Right atrium auricular region (tissue), 2 donors: ENCODE data around the gene MTUS2. TPM values are rescaled to one million over a fixed set of nuclear protein-coding genes. Genes with fewer than 3 reads are reported as not detected.

Experiments
- DNase-seq: peaks from one replicate; pipeline ENCODE4 v3.0.0-alpha.2; 2019; ENCODE audit warnings: low spot score
- H3K27ac ChIP-seq, 2 donors: fragments of 200-600 bp; sonication (generic); 1 replicate in 1 of 2; 2 replicates in 1 of 2; pipeline ENCODE4 v1.5.1; 2016 to 2019
- H3K27me3 ChIP-seq, 2 donors: fragments of 200-600 bp; sonication (generic); one replicate each; pipeline versions ENCODE4 v1.5.1 to v1.6.0; 2017 to 2019
- H3K36me3 ChIP-seq: fragments of 200-600 bp; sonication (generic); one replicate; pipeline ENCODE4 v1.5.1; 2016
- H3K4me1 ChIP-seq, 2 donors: fragments of 200-600 bp; sonication (generic); one replicate each; pipeline versions ENCODE4 v1.5.1 to v1.6.0; 2017 to 2019
- H3K4me3 ChIP-seq, 2 donors: fragments of 200-600 bp; sonication (generic); 1 replicate in 1 of 2; 2 replicates in 1 of 2; pipeline ENCODE4 v1.5.1; 2017 to 2019; ENCODE audit warnings: mild to moderate bottlenecking in 1 of 2, moderate library complexity in 1 of 2
- H3K9me3 ChIP-seq, 2 donors: fragments of 200-600 bp; sonication (generic); one replicate each; pipeline ENCODE4 v1.5.1; 2019
- CTCF ChIP-seq, 2 donors: fragments of 200-600 bp; sonication (generic); IDR thresholded peaks; one replicate each; pipeline ENCODE4 v1.5.1; 2019; ENCODE audit warnings: antibody characterized with exemption in 2 of 2
- total RNA-seq, 2 donors: library from RNA; depleted of rRNA; stranded (reverse); fragments of >200 nt; gene quantifications; one replicate each; pipeline ENCODE4 v1.1.0, GENCODE V29; 2016

The MTUS2 gene
- total RNA-seq, 2 donors from 2014 or later, result 34.6 to 142 TPM

- no peak for DNase-seq
- Histone ChIP-seq H3K36me3 (peaks cover 43% of the 10 kb centered on the region), H3K27me3 (no peaks in the 10 kb centered on the region), H3K4me1 (no peaks in the 10 kb centered on the region), H3K27ac (no peak overlapping the region), H3K4me3 (no peak overlapping the region), H3K9me3 (no peaks in the 10 kb centered on the region)
- TF ChIP-seq CTCF (IDR thresholded peaks at IDR 0.05), result no peak
These were observed 694.7 kb downstream of the MTUS2 start for GRCh38 chr13:29514720-29515310.

DNA sequence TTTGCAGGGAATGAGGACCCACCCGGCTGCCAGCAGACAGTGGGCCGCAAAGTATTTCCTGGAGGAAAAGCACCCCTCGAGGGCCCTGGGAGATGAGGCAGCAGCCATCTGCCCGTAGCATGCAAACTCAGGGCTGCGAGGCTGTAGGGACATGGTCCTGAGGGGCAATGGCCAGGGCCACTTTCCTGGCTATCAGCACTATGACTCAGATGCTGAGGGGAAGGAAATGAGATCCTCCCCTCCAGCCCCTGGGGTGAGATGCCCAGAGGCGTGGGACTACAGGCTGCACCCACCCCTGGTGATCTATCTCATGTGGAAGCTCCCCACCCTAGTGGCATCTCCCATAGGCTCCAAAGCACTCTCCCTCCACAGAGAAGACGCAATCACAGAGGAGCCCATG, 695.2 kb downstream of the MTUS2 start:
- no peak for DNase-seq
- no peak overlapping the region for H3K4me3 ChIP-seq
- peaks cover 43% of the 10 kb centered on the region for H3K36me3 ChIP-seq
- no peak for TF ChIP-seq CTCF (IDR thresholded peaks at IDR 0.05)
- H3K4me1 ChIP-seq, result no peaks in the 10 kb centered on the region
- H3K9me3 ChIP-seq, result no peaks in the 10 kb centered on the region
- H3K27ac ChIP-seq, result no peak overlapping the region
- H3K27me3 ChIP-seq, result no peaks in the 10 kb centered on the region

DNA sequence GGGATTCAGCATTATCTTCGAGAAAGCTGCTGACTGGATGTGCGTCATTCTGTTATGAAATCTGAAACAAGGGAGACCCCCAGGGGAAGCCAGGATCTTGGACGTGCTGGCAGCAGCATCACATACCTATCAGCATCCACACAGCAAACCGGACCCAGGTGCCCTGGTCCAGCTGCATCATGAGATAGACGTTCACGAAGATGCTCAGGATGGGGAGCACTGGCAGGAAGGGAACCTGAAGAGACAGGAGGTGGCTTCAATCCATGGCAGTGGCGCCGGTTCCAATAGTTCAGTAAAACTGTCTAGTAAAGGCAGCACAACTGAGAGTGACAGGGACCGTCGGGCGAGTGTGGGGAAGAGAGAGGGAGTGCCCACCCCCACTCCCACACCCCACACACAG, 695.9 kb downstream of the MTUS2 start:
- peaks cover 44% of the 10 kb centered on the region for H3K36me3 ChIP-seq
- H3K27me3 ChIP-seq, result no peaks in the 10 kb centered on the region
- DNase-seq, result no peak
- no peaks in the 10 kb centered on the region for H3K4me1 ChIP-seq
- no peak overlapping the region for H3K27ac ChIP-seq
- no peak overlapping the region for H3K4me3 ChIP-seq
- TF ChIP-seq CTCF (IDR thresholded peaks at IDR 0.05), result no peak
- H3K9me3 ChIP-seq, result no peaks in the 10 kb centered on the region

GRCh38 chr13:29516880-29517279, 696.7 kb downstream of the MTUS2 start:
- H3K27ac ChIP-seq, result no peak overlapping the region
- no peak for TF ChIP-seq CTCF (IDR thresholded peaks at IDR 0.05)
- peaks cover 52% of the 10 kb centered on the region for H3K36me3 ChIP-seq
- no peak for DNase-seq
- H3K4me1 ChIP-seq, result no peaks in the 10 kb centered on the region
- H3K9me3 ChIP-seq, result no peaks in the 10 kb centered on the region
- H3K27me3 ChIP-seq, result no peaks in the 10 kb centered on the region
- no peak overlapping the region for H3K4me3 ChIP-seq

DNA sequence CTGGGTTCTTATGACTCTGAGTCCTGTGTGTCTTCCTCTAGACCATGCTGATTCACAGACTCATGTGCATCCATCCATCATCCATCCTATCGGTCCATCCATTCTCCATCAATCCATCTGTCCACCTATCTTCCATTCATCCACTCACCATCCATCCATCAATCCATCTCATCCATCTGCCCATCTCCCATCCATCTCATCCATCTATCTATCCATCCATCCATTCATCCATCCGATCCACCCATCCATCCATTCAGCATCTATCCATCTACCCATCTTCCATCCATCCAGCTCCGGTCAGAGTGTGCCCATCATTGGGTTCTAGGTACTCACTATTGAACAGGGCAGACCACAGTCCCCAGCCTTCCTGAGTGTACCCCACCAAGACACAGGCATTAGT, 699.8 kb downstream of the MTUS2 start:
- Histone ChIP-seq H3K9me3 (no peaks in the 10 kb centered on the region), H3K27ac (no peak overlapping the region), H3K36me3 (peaks cover 44% of the 10 kb centered on the region), H3K4me1 (peaks cover 0 to 18% of the 10 kb centered on the region in 2 donors), H3K4me3 (no peak overlapping the region), H3K27me3 (no peaks in the 10 kb centered on the region)
- no peak for TF ChIP-seq CTCF (IDR thresholded peaks at IDR 0.05)
- DNase-seq, result no peak

GRCh38 chr13:29520671-29521070, 700.5 kb downstream of the MTUS2 start:
- no peak overlapping the region for H3K27ac ChIP-seq
- no peak overlapping the region for H3K4me3 ChIP-seq
- no peak for TF ChIP-seq CTCF (IDR thresholded peaks at IDR 0.05)
- H3K36me3 ChIP-seq, result peaks cover 42% of the 10 kb centered on the region
- no peaks in the 10 kb centered on the region for H3K27me3 ChIP-seq
- DNase-seq, result no peak
- peaks cover 0 to 19% of the 10 kb centered on the region in 2 donors for H3K4me1 ChIP-seq
- no peaks in the 10 kb centered on the region for H3K9me3 ChIP-seq
